GM19193 (cell line): ENCODE results near the gene UNC79.

Experiments used
- POLR2A ChIP-seq: IDR thresholded peaks from 4 replicates; pipeline ENCODE4 v1.6.1; 2011; ENCODE audit not compliant: insufficient read depth, insufficient read length; ENCODE audit errors: extremely low read depth

Gene UNC79

DNA sequence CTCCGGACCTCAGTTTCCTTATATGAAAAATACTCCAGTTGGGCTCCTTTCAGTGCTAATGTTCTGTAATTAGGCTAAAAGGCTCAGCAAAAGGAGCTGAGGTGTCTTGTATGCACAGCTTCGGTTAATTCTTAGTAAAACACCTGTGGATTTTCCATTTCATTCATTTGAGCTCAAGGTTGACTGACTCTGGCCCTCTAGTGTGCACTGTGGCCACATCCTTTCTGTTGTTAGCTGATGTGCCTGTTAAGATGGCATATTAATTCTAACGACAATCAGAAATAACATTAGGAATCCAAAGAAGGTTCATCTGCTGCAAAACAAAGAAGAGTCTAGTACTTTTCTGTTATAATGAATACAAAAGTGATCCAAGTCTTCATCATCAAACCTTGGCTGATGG, 45.6 kb downstream of the UNC79 start:
- TF ChIP-seq POLR2A = no peak

DNA sequence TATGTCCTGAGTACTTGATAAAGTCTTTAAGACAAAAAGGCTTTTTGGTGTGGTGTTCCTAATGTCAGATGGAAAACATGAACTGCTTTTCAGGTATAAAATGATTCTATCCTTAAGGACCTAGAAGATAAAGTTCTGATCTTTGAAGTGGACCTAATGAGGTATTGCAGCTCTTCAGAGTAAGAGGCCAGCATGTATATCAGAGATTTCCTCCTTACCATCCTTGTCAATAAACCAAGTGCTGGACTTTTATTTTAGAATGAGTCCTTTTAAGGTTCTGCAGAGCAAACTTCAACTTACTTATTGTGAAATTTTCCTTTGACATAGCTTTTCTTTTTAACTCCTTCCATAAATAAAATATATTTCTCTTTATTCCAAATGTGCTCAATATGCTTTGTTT, 50.1 kb downstream of the UNC79 start:
- no peak for TF ChIP-seq POLR2A

- TF ChIP-seq POLR2A = no peak
Observed at GRCh38 chr14:93481758-93482157, 51.0 kb downstream of the UNC79 start.

- TF ChIP-seq POLR2A = no peak
Observed at GRCh38 chr14:93490001-93490400, 59.3 kb downstream of the UNC79 start.

DNA sequence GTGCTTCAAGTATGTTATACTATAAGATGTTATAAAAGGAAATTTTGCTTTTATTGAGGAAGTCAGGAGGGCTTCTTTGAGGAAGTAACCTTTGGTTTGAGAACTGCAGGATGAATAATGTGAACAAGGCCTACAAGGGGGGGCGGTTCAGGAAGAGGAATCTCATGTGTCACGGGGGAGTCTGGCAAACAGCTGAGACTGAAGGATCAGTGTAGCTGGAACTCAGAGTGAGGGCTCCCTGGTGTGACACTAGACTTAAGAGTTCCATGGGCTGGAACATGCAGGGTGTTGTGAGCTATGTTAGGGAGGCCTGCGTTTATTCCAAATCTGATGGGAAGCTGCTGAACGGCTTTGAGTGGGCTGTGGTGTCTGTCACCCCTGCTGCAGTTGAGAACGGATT, 62.3 kb downstream of the UNC79 start:
- TF ChIP-seq POLR2A = no peak

- no peak for TF ChIP-seq POLR2A
Observed at GRCh38 chr14:93496856-93497741, 66.4 kb downstream of the UNC79 start.

DNA sequence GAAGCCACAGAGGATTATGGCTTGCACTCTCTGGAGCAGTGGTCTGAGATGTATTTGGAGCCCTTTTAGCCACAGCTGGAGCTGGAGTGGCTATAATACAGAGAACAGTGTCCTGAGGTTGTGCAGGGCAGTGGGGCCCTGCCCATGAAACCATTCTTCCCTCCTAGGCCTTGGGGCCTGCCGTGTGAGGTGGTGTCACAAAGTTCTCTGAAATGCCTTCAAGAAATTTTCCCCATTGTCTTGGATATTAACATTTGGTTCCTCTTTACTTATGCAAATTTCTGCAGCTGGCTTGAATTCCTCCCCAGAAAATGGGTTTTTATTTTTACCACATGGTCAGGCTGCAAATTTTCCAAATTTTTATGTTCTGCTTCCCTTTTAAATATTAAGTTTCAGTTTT, 79.3 kb downstream of the UNC79 start:
- no peak for TF ChIP-seq POLR2A

DNA sequence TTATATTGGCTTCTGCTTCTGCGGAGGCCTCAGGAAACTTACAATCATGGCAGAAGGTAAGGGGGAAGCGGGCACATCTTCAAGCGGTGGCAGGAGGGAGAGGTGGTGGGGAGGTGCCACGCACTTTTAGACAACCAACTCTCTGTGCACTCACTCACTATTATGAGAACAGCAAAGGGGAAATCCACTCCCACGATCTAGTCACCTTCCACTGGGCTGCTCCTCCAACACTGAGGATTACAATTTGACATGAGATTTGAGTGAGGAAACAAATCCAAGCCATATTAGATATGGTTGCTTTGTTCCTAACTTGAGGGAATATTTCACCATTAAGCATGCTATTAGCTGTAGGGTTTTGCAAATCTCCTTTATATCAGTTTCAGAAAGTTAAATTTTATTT, 80.3 kb downstream of the UNC79 start:
- no peak for TF ChIP-seq POLR2A

DNA sequence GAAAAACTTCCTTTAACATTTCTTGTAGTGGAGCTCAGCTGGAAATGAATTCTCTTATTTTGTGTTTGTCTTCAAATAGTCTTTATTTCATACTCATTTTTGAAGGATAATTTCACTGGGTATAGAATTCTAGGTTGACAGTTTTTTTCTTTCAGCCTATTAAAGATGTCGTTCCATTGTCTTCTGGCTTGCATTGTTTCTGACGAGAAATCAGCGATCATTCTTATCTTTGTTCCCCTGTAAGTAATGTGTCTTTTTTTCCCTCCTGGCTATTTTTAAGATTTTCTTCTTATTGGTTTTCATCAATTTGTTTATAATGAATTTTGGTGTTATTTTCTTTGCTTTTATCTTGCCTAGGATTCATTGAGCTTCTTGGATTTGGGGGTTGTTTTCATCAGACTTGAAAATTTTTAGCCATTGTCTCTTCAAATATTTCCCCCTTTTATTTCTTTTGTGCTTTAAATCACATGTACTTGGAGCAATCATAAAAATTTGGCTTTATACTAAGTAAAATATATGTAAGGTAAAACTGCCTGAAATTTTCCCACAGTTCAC, 89.4 kb downstream of the UNC79 start:
- no peak for TF ChIP-seq POLR2A

DNA sequence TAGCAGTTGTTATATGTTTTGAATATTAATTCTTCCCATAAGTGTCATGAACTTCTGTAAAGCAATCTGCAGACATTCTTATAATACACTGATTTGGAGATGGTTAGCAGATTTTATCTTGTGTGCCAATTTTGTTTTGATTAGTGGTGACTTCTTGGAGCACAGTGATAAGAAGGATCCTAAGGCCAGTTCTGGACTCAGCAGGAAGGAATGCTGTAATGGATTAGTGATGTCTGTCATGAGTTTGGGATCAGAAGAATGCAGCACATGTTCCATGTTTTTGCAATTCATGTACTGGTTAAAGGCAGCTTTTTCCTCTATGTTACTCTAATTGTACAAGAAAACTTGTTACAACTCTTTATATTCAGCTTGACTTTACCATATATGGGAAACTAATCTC, 91.5 kb downstream of the UNC79 start:
- TF ChIP-seq POLR2A = no peak

GRCh38 chr14:93525696-93526451, 95.1 kb downstream of the UNC79 start:
- no peak for TF ChIP-seq POLR2A

- no peak for TF ChIP-seq POLR2A
Observed at GRCh38 chr14:93527203-93527607, 96.5 kb downstream of the UNC79 start.

DNA sequence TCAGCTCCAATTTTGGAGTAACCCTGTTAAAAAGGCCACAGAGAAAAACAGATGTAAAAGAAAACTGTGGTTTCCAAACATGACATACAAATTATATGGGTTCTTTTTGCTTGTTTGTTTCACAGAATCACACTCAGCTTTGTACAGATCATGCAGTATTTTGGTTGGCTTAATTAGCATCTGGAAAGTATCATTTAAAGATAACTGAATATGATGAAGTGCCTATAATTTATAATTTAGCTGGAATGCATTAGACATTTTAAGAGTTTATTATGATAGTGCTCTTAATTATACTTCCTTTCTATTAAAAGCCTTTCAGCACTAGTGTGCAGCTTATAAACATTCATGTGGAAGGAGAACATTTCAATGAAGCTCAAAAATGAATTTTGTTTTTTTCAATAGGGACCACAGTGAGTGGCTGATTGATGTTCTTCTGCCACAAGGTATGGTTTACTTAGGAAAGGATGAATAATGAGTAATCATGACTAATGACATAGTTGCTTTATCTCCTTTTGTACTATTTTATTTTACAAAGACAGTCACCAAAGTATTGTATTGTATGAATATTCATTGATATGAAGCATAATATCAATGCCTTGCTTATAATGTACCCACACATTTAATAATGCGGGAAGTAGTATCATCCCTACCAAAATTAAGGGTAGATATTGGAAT, 98.3 kb downstream of the UNC79 start:
- no peak for TF ChIP-seq POLR2A

DNA sequence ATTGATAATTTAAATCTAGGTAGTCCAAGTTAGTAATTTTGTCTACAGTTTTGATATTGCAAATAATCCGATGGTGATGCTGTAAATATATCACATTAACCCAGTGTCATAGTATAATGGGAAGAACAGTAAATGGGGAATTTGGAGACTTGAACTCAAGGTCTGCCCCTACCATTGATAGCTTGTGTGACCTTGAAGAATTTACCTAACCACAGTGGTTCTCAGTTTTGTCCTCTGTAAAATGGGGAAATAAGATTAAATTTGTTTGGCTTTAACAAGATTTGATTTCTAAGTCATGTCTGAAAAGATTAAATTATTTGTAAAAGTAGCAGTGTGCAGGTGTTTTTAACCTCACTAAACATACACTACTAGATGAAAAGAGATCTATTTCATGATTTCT, 100.9 kb downstream of the UNC79 start:
- no peak for TF ChIP-seq POLR2A

GRCh38 chr14:93532541-93532940, 101.8 kb downstream of the UNC79 start:
- TF ChIP-seq POLR2A = no peak
